ENCODE results near the gene RBM47. TPM values are rescaled to one million over a fixed set of nuclear protein-coding genes. Genes with fewer than 3 reads are reported as not detected.

The RBM47 gene
- total and polyA plus RNA-seq, 2 donors (not counting 1 experiment from before 2014, with no cell fraction given) = 0.14 to 1.8 TPM

DNA sequence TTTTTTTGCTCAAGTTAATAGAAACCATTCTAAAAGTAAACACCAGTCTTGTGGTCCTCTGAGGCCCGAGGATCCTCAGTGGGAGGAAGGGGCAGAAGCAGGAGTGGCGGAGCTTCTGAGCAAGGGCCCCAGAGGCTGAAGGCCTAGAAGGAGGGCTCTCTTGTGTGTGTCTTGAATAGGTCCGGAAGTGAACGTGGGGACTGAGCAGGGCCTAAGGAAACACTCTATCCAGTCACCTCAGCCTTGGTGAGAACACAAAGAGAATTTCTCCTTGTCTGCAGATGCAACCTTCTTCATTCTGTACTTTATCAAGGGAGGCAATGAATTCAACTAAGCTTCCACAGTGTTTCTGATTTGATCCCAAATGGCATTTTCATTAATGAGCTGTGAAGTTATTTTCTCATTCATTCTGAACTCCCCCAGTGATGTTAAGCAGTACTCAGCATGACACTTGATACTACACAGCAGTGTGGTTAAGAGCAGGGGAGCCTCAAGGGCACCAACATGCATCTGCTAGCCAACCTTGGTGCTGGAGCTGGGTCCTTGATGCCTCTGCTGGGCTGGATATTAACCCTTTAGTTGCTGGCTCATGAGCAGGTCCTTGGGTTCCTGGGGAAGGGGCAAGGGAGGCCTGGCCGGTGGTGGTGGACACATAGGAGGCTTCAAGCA lies 64.7 kb downstream of the RBM47 start:
- Histone ChIP-seq H3K4me2 (ENCODE audit: extremely low read depth, insufficient read depth, low read length) (no peak overlapping the region), H3K27ac (ENCODE audit: insufficient read depth, low read length) (no peak overlapping the region), H3K9me3 (ENCODE audit: control insufficient read depth, insufficient read depth, low read depth, low read length) (no peaks in the 10 kb centered on the region), H3K79me2 (ENCODE audit: control insufficient read depth, insufficient read depth, low read length) (no peaks in the 10 kb centered on the region), H3K9ac (ENCODE audit: insufficient read depth, low read length) (no peak overlapping the region), H3K36me3 (ENCODE audit: control insufficient read depth, insufficient read depth, low read length) (no peaks in the 10 kb centered on the region), H4K20me1 (ENCODE audit: control insufficient read depth, extremely low read depth, insufficient read depth, low read length) (no peaks in the 10 kb centered on the region), H2AFZ (ENCODE audit: low read length) (no peak overlapping the region), H3K4me3 (replicated peaks in 1 of 4; ENCODE audit: control extremely low read depth in 1 of 4, insufficient read depth in 1 of 4, low read depth in 3 of 4, low read length in 4 of 4) (no peak overlapping the region), H3K4me1 (ENCODE audit: control insufficient read depth, extremely low read depth, insufficient read depth, low read length) (no peaks in the 10 kb centered on the region), H3K27me3 (ENCODE audit: control insufficient read depth, insufficient read depth, low read length) (no peaks in the 10 kb centered on the region)
- TF ChIP-seq EZH2 (IDR thresholded peaks at IDR 0.05; ENCODE audit: low read length, missing control alignments) = no peak
- no peak for DNase-seq (ENCODE audit: low read depth in 2 of 2)

DNA sequence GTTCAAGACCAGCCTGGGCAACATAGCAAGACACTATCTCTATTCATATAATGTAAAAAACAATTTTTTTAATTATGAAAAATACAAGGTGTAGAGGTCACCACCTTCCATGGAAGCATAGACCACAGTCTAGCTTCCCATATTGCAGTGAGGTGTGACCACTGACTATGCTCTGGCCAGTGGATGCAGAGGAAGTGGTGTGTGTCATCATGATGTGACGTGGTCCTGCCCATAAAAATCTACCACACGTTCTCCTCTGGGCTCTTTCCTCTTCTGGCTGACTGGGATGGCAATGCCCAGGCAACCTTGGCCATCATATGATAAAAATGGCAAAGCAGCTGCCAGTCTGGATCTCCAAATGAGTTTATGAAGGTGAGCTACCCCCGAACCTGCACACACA lies 65.7 kb downstream of the RBM47 start:
- H3K9me3 ChIP-seq (ENCODE audit: control insufficient read depth, insufficient read depth, low read depth, low read length) = no peaks in the 10 kb centered on the region
- TF ChIP-seq EZH2 (IDR thresholded peaks at IDR 0.05; ENCODE audit: low read length, missing control alignments) = no peak
- TF ChIP-seq, protein P1, sequence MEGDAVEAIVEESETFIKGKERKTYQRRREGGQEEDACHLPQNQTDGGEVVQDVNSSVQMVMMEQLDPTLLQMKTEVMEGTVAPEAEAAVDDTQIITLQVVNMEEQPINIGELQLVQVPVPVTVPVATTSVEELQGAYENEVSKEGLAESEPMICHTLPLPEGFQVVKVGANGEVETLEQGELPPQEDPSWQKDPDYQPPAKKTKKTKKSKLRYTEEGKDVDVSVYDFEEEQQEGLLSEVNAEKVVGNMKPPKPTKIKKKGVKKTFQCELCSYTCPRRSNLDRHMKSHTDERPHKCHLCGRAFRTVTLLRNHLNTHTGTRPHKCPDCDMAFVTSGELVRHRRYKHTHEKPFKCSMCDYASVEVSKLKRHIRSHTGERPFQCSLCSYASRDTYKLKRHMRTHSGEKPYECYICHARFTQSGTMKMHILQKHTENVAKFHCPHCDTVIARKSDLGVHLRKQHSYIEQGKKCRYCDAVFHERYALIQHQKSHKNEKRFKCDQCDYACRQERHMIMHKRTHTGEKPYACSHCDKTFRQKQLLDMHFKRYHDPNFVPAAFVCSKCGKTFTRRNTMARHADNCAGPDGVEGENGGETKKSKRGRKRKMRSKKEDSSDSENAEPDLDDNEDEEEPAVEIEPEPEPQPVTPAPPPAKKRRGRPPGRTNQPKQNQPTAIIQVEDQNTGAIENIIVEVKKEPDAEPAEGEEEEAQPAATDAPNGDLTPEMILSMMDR (conservative IDR thresholded peaks at IDR 0.05 in 1 of 2, IDR thresholded peaks at IDR 0.05 in 1 of 2; ENCODE audit: low read depth in 1 of 2, low read length in 2 of 2) = no peak
- no peak overlapping the region for H3K27ac ChIP-seq (ENCODE audit: insufficient read depth, low read length)
- H3K36me3 ChIP-seq (ENCODE audit: control insufficient read depth, insufficient read depth, low read length) = no peaks in the 10 kb centered on the region
- no peaks in the 10 kb centered on the region for H3K27me3 ChIP-seq (ENCODE audit: control insufficient read depth, insufficient read depth, low read length)
- H3K79me2 ChIP-seq (ENCODE audit: control insufficient read depth, insufficient read depth, low read length) = no peaks in the 10 kb centered on the region
- peak in 1 of 2 donors; percentile 37 for DNase-seq (ENCODE audit: low read depth in 2 of 2)
- no peak overlapping the region for H3K9ac ChIP-seq (ENCODE audit: insufficient read depth, low read length)
- no peak overlapping the region for H2AFZ ChIP-seq (ENCODE audit: low read length)
- H3K4me1 ChIP-seq (ENCODE audit: control insufficient read depth, extremely low read depth, insufficient read depth, low read length) = no peaks in the 10 kb centered on the region
- no peak overlapping the region for H3K4me2 ChIP-seq (ENCODE audit: extremely low read depth, insufficient read depth, low read length)
- H4K20me1 ChIP-seq (ENCODE audit: control insufficient read depth, extremely low read depth, insufficient read depth, low read length) = no peaks in the 10 kb centered on the region
- no peak overlapping the region for H3K4me3 ChIP-seq (replicated peaks in 1 of 4; ENCODE audit: control extremely low read depth in 1 of 4, insufficient read depth in 1 of 4, low read depth in 3 of 4, low read length in 4 of 4)

DNA sequence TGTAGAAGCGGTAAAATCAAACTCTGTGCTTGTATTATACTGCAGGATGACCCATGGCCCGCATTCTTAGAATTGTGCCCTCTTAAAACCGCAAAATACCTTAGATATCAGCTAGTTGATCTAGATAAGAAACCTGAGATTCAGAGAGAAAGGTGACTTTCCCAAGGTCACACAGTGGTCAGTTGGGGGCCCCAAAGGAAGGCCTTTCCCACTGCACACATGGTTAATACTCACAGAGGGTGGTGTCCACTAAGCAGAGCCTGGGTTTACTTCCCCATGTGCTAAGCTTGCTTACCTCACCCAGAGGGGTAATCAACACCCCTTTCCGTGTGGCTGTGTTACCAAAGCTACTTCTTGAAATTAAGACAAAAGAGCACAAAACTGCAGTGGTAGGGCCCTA lies 66.3 kb downstream of the RBM47 start:
- Histone ChIP-seq H3K4me1 (ENCODE audit: control insufficient read depth, extremely low read depth, insufficient read depth, low read length) (no peaks in the 10 kb centered on the region), H3K4me2 (ENCODE audit: extremely low read depth, insufficient read depth, low read length) (no peak overlapping the region), H3K9ac (ENCODE audit: insufficient read depth, low read length) (no peak overlapping the region), H3K9me3 (ENCODE audit: control insufficient read depth, insufficient read depth, low read depth, low read length) (no peaks in the 10 kb centered on the region), H3K36me3 (ENCODE audit: control insufficient read depth, insufficient read depth, low read length) (no peaks in the 10 kb centered on the region), H3K27ac (ENCODE audit: insufficient read depth, low read length) (no peak overlapping the region), H4K20me1 (ENCODE audit: control insufficient read depth, extremely low read depth, insufficient read depth, low read length) (no peaks in the 10 kb centered on the region), H3K4me3 (replicated peaks in 1 of 4; ENCODE audit: control extremely low read depth in 1 of 4, insufficient read depth in 1 of 4, low read depth in 3 of 4, low read length in 4 of 4) (no peak overlapping the region), H3K27me3 (ENCODE audit: control insufficient read depth, insufficient read depth, low read length) (no peaks in the 10 kb centered on the region), H3K79me2 (ENCODE audit: control insufficient read depth, insufficient read depth, low read length) (no peaks in the 10 kb centered on the region), H2AFZ (ENCODE audit: low read length) (no peak overlapping the region)
- no peak for DNase-seq (ENCODE audit: low read depth in 2 of 2)
- TF ChIP-seq, protein P1 (conservative IDR thresholded peaks at IDR 0.05 in 1 of 2, IDR thresholded peaks at IDR 0.05 in 1 of 2; ENCODE audit: low read depth in 1 of 2, low read length in 2 of 2) = no peak
- no peak for TF ChIP-seq EZH2 (IDR thresholded peaks at IDR 0.05; ENCODE audit: low read length, missing control alignments)
